Caco-2 (cell line): ENCODE data around the gene ACCS. TPM values are rescaled to one million over a fixed set of nuclear protein-coding genes. Genes with fewer than 3 reads are reported as not detected.

Experiments used
- BruUV-seq: library from RNA; stranded (reverse); fragments of 400-500 nt; replicated peaks from 2 replicates; lab custom pipeline; 2021; lab: Mats Ljungman, UMichigan
- CTCF ChIA-PET: fragments of 300-600 bp; sonication (Branson Sonifier 250); formaldehyde crosslinking; loops from one replicate; lab custom pipeline; 2022; ENCODE audit warnings: antibody characterized with exemption; lab: Charles Lee
- POLR2A ChIA-PET: fragments of 300-600 bp; sonication (Branson Sonifier 250); formaldehyde crosslinking; loops from one replicate; lab custom pipeline; 2022; ENCODE audit warnings: antibody characterized with exemption; lab: Charles Lee
- DNase-seq, 2 experiments: peaks; one replicate each; pipeline versions ENCODE4 v3.0.0 to v3.0.0-alpha.2; 2020 to 2022
- H3K27me3 ChIP-seq: replicated peaks from 2 replicates; pipeline ENCODE4 v1.6.0; 2011; ENCODE audit warnings: low read length; ENCODE audit not compliant: control insufficient read depth, insufficient read depth
- H3K36me3 ChIP-seq: 2 replicates; pipeline ENCODE4 v1.5.1; 2011; ENCODE audit warnings: low read length; ENCODE audit not compliant: control insufficient read depth, insufficient read depth
- H3K4me1 ChIP-seq: fragments of 250-450 bp; sonication (Bioruptor Pico); 2 replicates; pipeline ENCODE4 v1.5.1; 2020; ENCODE audit warnings: mild to moderate bottlenecking
- H3K4me3 ChIP-seq: 2 replicates; pipeline ENCODE4 v1.5.1; 2011; ENCODE audit warnings: low read depth, mild to moderate bottlenecking, control low read depth, low read length
- H3K9me3 ChIP-seq: fragments of 250-450 bp; sonication (Bioruptor Pico); 2 replicates; pipeline ENCODE4 v1.5.1; 2020; ENCODE audit warnings: mild to moderate bottlenecking, moderate library complexity
- H3K27ac Mint-ChIP-seq: one replicate; pipeline ENCODE4 v1.8.0; 2022; ENCODE audit warnings: mixed read lengths; ENCODE audit not compliant: unreplicated experiment
- H3K27me3 Mint-ChIP-seq: one replicate; pipeline ENCODE4 v1.8.0; 2022; ENCODE audit warnings: mixed read lengths; ENCODE audit not compliant: insufficient read depth, unreplicated experiment
- H3K36me3 Mint-ChIP-seq: one replicate; pipeline ENCODE4 v1.8.0; 2022; ENCODE audit warnings: mild to moderate bottlenecking, mixed read lengths; ENCODE audit not compliant: insufficient read depth, unreplicated experiment
- H3K4me1 Mint-ChIP-seq: one replicate; pipeline ENCODE4 v1.8.0; 2022; ENCODE audit warnings: low read depth, mixed read lengths; ENCODE audit not compliant: unreplicated experiment
- H3K4me3 Mint-ChIP-seq: one replicate; pipeline ENCODE4 v1.8.0; 2022; ENCODE audit warnings: mild to moderate bottlenecking, moderate library complexity, mixed read lengths; ENCODE audit not compliant: unreplicated experiment
- H3K9me3 Mint-ChIP-seq: one replicate; pipeline ENCODE4 v1.8.0; 2022; ENCODE audit warnings: mixed read lengths; ENCODE audit not compliant: unreplicated experiment
- intact Hi-C: fragments of 100-400 bp; cut with micrococcal nuclease; formaldehyde crosslinking; loops from one replicate; pipeline ENCODE4 v1.10.0; 2022; ENCODE audit not compliant: unreplicated experiment
- total RNA-seq: library from RNA; stranded (reverse); gene quantifications from 2 replicates; pipeline ENCODE4 v1.2.3, GENCODE V29; 2022
- TF ChIP-seq, protein P1 (sequence below), 2 experiments: fragments of 200-600 bp in 1 of 2; IDR thresholded peaks; 1 replicate in 1 of 2; 2 replicates in 1 of 2; pipeline versions ENCODE4 v1.5.1 to v1.8.0; 2011 to 2022; ENCODE audit warnings: antibody characterized with exemption in 1 of 2, control low read depth in 1 of 2, inconsistent platforms in 1 of 2, low read depth in 1 of 2, low read length in 1 of 2, mild to moderate bottlenecking in 1 of 2, moderate library complexity in 1 of 2; ENCODE audit not compliant: insufficient read depth in 1 of 2, severe bottlenecking in 1 of 2, unreplicated experiment in 1 of 2

The ACCS gene
- total RNA-seq, 1 experiment from 2014 or later: 24.7 TPM

DNA sequence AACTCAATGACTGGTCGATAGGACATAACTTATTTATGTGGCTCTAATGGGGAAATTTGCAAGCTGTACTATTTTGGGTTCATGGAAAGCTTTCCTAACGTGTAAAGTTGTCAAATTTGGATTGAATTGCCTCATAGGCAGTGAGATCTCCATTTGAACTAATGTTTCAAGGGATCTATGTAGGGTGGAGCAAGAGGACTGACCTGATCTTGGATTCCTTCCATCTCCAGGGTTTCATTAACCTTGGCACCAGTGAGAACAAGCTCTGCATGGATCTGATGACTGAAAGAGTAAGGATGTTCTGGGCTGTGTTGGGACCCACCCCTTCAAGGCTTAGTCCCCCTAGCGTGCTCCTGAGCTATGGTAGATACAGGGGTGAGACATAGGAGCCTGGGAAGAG is 16.2 kb upstream of the ACCS start:
- Mint-ChIP-seq H3K36me3 (no peaks in the 10 kb centered on the region), H3K27me3 (peaks cover 7% of the 10 kb centered on the region), H3K4me1 (no peaks in the 10 kb centered on the region), H3K9me3 (no peaks in the 10 kb centered on the region), H3K27ac (no peak overlapping the region), H3K4me3 (no peak overlapping the region)
- intact Hi-C loops: no loop called here
- Histone ChIP-seq H3K36me3 (no peaks in the 10 kb centered on the region), H3K4me1 (no peaks in the 10 kb centered on the region), H3K27me3 (no peaks in the 10 kb centered on the region), H3K9me3 (no peaks in the 10 kb centered on the region), H3K4me3 (no peak overlapping the region)
- ChIA-PET POLR2A (interaction anchor here (0.7 kb wide), 1 partner anchor 359 kb away, joined by 5 read pairs; no protein-coding TSS in a partner anchor), CTCF (no interaction called here)
- TF ChIP-seq, protein P1, sequence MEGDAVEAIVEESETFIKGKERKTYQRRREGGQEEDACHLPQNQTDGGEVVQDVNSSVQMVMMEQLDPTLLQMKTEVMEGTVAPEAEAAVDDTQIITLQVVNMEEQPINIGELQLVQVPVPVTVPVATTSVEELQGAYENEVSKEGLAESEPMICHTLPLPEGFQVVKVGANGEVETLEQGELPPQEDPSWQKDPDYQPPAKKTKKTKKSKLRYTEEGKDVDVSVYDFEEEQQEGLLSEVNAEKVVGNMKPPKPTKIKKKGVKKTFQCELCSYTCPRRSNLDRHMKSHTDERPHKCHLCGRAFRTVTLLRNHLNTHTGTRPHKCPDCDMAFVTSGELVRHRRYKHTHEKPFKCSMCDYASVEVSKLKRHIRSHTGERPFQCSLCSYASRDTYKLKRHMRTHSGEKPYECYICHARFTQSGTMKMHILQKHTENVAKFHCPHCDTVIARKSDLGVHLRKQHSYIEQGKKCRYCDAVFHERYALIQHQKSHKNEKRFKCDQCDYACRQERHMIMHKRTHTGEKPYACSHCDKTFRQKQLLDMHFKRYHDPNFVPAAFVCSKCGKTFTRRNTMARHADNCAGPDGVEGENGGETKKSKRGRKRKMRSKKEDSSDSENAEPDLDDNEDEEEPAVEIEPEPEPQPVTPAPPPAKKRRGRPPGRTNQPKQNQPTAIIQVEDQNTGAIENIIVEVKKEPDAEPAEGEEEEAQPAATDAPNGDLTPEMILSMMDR (IDR thresholded peaks at IDR 0.05; ENCODE audit: insufficient read depth in 1 of 2, low read depth in 1 of 2, low read length in 1 of 2, severe bottlenecking in 1 of 2, unreplicated experiment in 1 of 2): no peak
- no peak for DNase-seq
- BruUV-seq: no TSS peak

DNA sequence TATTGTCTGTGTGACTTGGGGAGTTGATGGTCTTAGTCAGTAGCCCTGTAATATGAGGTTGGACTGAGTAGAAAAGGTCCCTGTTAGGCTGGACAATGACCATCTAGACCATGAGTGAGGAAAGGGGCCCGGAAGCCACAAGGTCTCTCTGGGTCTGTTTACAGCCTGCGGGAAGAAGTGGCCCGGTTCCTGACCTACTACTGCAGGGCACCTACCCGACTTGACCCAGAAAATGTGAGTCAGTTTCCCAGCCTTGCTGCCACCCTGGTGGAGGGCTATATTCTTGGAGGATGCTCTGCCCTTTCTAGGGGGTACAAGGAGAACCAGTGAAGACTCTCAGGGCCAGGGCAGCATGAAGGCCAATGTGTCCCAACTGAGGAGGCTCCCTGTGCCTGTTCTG is 14.9 kb upstream of the ACCS start:
- POLR2A ChIA-PET: no interaction called here
- intact Hi-C loops: no loop called here

DNA sequence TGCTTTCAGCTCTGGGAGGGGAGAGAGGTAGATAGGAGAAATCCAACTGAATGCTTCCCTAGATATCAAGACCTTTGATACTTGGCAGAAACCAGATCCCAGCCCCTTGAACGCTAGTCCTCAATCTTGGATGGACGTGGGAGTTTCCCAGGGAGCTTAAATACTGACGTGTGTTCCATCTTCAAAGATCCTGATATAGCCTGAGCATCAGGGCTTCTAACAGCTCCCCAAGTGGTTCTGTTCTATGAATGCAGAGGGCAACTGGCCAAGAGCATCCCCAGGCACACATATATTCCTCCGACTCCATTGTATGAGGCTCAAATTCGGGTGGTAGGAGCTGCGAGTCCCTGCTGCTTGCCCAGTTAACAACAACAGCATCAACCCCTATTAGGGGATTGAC is 8.7 kb upstream of the ACCS start:
- H3K27me3 Mint-ChIP-seq: peaks cover 12% of the 10 kb centered on the region
- H3K36me3 Mint-ChIP-seq: no peaks in the 10 kb centered on the region
- H3K9me3 Mint-ChIP-seq: no peaks in the 10 kb centered on the region
- TF ChIP-seq, protein P1 (IDR thresholded peaks at IDR 0.05; ENCODE audit: insufficient read depth in 1 of 2, low read depth in 1 of 2, low read length in 1 of 2, severe bottlenecking in 1 of 2, unreplicated experiment in 1 of 2): no peak
- Histone ChIP-seq H3K36me3 (no peaks in the 10 kb centered on the region), H3K27me3 (no peaks in the 10 kb centered on the region), H3K4me1 (no peaks in the 10 kb centered on the region), H3K9me3 (no peaks in the 10 kb centered on the region; the same call in 1 of the 2 replicates), H3K4me3 (no peak overlapping the region)
- no peaks in the 10 kb centered on the region for H3K4me1 Mint-ChIP-seq
- ChIA-PET POLR2A (no interaction called here), CTCF (no interaction called here)
- no peak for DNase-seq
- no TSS peak for BruUV-seq
- intact Hi-C loops: no loop called here
- no peak overlapping the region for H3K27ac Mint-ChIP-seq
- no peak overlapping the region for H3K4me3 Mint-ChIP-seq

More for the DNA sequence above, 14.9 kb upstream of the ACCS start:
- no peaks in the 10 kb centered on the region for H3K4me1 ChIP-seq
- no peaks in the 10 kb centered on the region for H3K27me3 ChIP-seq
- no peak for DNase-seq
- Mint-ChIP-seq H3K27ac (no peak overlapping the region), H3K4me3 (no peak overlapping the region), H3K9me3 (no peaks in the 10 kb centered on the region), H3K4me1 (no peaks in the 10 kb centered on the region), H3K27me3 (peaks cover 2% of the 10 kb centered on the region), H3K36me3 (no peaks in the 10 kb centered on the region)
- no TSS peak for BruUV-seq
- TF ChIP-seq, protein P1 (IDR thresholded peaks at IDR 0.05; ENCODE audit: insufficient read depth in 1 of 2, low read depth in 1 of 2, low read length in 1 of 2, severe bottlenecking in 1 of 2, unreplicated experiment in 1 of 2): no peak
- no peaks in the 10 kb centered on the region for H3K36me3 ChIP-seq
- no peak overlapping the region for H3K4me3 ChIP-seq
- no peaks in the 10 kb centered on the region for H3K9me3 ChIP-seq
- CTCF ChIA-PET: no interaction called here
